ENCODE results near the gene RAB14.
A peak's percentile ranks its signal among the peaks of the same experiment; 100 is the strongest.

RAB14 gene

GRCh38 chr9:121235512-121235911 lies 33.8 kb upstream of the RAB14 start:
- peaks cover 3% of the 10 kb centered on the region for H3K4me1 ChIP-seq (ENCODE audit: control insufficient read depth, insufficient read depth, low read length)
- H3K27me3 ChIP-seq (ENCODE audit: control insufficient read depth, insufficient read depth, low read length, poor library complexity, severe bottlenecking), result no peaks in the 10 kb centered on the region
- 96 to 97% methylated on average over 5 of the region's 5 CpGs for WGBS, 2 experiments
- H3K9me3 ChIP-seq (ENCODE audit: control insufficient read depth, low read length), result no peaks in the 10 kb centered on the region
- no peak overlapping the region for H3K27ac ChIP-seq (ENCODE audit: insufficient read depth, low read depth, low read length, poor library complexity, severe bottlenecking)
- H3K4me3 ChIP-seq (ENCODE audit: insufficient read depth, low read depth, low read length), result no peak overlapping the region
- no peaks in the 10 kb centered on the region for H3K36me3 ChIP-seq (ENCODE audit: control insufficient read depth, insufficient read depth, low read length)

- no peaks in the 10 kb centered on the region for H3K9me3 ChIP-seq (ENCODE audit: control insufficient read depth, low read length)
- H3K36me3 ChIP-seq (ENCODE audit: control insufficient read depth, insufficient read depth, low read length), result no peaks in the 10 kb centered on the region
- no peaks in the 10 kb centered on the region for H3K27me3 ChIP-seq (ENCODE audit: control insufficient read depth, insufficient read depth, low read length, poor library complexity, severe bottlenecking)
- no peaks in the 10 kb centered on the region for H3K4me1 ChIP-seq (ENCODE audit: control insufficient read depth, insufficient read depth, low read length)
- 96 to 97% methylated on average over 5 of the region's 6 CpGs for WGBS, 2 experiments
- no peak overlapping the region for H3K4me3 ChIP-seq (ENCODE audit: insufficient read depth, low read depth, low read length)
- no peak overlapping the region for H3K27ac ChIP-seq (ENCODE audit: insufficient read depth, low read depth, low read length, poor library complexity, severe bottlenecking)
Observed at GRCh38 chr9:121234832-121235161, 33.1 kb upstream of the RAB14 start.

DNA sequence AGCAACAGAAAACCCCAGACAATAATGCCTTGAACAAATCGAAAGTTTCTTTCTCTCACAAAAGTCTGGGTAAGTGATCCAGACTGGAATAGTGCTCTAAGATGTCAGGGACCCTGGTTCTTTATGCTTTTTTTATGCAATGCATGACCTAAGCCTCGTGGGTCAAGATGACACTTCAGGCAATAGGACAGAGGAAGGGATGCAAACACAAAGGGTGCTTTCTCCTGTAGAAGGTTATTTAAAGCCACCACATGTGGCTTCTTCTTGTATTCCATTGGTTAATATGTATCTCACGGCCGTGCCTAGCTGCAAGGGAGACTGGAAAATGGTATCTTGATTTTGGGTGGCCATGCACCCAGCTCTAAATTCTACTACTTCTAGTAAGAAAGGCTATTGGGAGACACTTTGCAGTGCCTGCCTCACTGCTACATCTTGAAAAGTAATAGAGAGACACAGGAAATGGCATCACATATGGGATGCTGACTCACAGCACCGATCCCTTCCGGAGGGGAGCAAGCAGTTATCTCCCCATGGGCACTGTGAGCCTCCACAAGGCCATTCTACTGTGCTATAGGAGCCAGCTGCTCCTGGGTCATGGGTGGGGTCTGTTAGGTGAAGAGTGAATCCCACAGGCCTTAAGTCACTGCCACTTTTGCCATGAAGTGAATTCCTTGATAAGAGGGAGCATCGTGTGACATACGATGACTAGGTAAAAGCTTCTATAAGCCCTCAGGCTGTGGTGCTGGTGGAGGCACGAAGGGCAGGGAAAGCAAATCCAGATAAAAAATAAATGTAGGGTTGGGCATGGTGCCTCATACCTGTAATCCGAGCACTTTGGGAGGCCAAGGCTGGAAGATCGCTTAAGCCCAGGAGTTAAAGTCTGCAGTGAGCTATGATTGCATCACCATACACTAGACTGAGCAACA lies 32.5 kb upstream of the RAB14 start:
- H3K4me1 ChIP-seq (ENCODE audit: control insufficient read depth, insufficient read depth, low read length), result no peaks in the 10 kb centered on the region
- no peaks in the 10 kb centered on the region for H3K27me3 ChIP-seq (ENCODE audit: control insufficient read depth, insufficient read depth, low read length, poor library complexity, severe bottlenecking)
- H3K9me3 ChIP-seq (ENCODE audit: control insufficient read depth, low read length), result no peaks in the 10 kb centered on the region
- H3K4me3 ChIP-seq (ENCODE audit: insufficient read depth, low read depth, low read length), result no peak overlapping the region
- 91 to 94% methylated on average over 9 to 11 of the region's 11 CpGs for WGBS, 2 experiments
- no peak overlapping the region for H3K27ac ChIP-seq (ENCODE audit: insufficient read depth, low read depth, low read length, poor library complexity, severe bottlenecking)
- no peaks in the 10 kb centered on the region for H3K36me3 ChIP-seq (ENCODE audit: control insufficient read depth, insufficient read depth, low read length)

DNA sequence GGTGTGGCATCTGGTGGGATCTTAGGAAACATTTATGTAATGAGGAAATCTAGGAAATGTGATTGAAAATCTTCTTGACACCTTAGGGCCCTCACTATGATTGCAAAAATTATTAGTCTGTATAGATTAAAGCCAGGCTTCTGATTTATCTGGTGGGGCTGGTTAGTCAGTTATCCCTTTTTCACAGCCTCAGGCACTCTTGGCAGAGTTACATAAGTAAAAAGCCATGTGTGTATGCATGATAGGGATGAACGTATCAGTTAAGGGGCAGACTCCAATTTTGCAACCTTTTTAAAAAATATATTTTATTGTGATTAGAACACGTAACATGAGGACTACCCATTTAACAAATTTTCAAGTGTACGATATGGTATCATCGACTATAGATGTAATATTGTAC lies 30.6 kb upstream of the RAB14 start:
- WGBS, 2 experiments, result 97 to 100% methylated on average over 3 to 4 of the region's 4 CpGs
- no peaks in the 10 kb centered on the region for H3K9me3 ChIP-seq (ENCODE audit: control insufficient read depth, low read length)
- no peaks in the 10 kb centered on the region for H3K36me3 ChIP-seq (ENCODE audit: control insufficient read depth, insufficient read depth, low read length)
- H3K4me3 ChIP-seq (ENCODE audit: insufficient read depth, low read depth, low read length), result no peak overlapping the region
- no peaks in the 10 kb centered on the region for H3K4me1 ChIP-seq (ENCODE audit: control insufficient read depth, insufficient read depth, low read length)
- no peaks in the 10 kb centered on the region for H3K27me3 ChIP-seq (ENCODE audit: control insufficient read depth, insufficient read depth, low read length, poor library complexity, severe bottlenecking)
- H3K27ac ChIP-seq (ENCODE audit: insufficient read depth, low read depth, low read length, poor library complexity, severe bottlenecking), result no peak overlapping the region

- Histone ChIP-seq H3K36me3 (ENCODE audit: control insufficient read depth, insufficient read depth, low read length) (no peaks in the 10 kb centered on the region), H3K27me3 (ENCODE audit: control insufficient read depth, insufficient read depth, low read length, poor library complexity, severe bottlenecking) (no peaks in the 10 kb centered on the region), H3K4me1 (ENCODE audit: control insufficient read depth, insufficient read depth, low read length) (no peaks in the 10 kb centered on the region), H3K9me3 (ENCODE audit: control insufficient read depth, low read length) (no peaks in the 10 kb centered on the region), H3K27ac (ENCODE audit: insufficient read depth, low read depth, low read length, poor library complexity, severe bottlenecking) (no peak overlapping the region), H3K4me3 (ENCODE audit: insufficient read depth, low read depth, low read length) (no peak overlapping the region)
- WGBS, 2 experiments, result 95 to 96% methylated on average over 5 of the region's 5 CpGs
Observed at GRCh38 chr9:121230256-121230655, 28.6 kb upstream of the RAB14 start.

DNA sequence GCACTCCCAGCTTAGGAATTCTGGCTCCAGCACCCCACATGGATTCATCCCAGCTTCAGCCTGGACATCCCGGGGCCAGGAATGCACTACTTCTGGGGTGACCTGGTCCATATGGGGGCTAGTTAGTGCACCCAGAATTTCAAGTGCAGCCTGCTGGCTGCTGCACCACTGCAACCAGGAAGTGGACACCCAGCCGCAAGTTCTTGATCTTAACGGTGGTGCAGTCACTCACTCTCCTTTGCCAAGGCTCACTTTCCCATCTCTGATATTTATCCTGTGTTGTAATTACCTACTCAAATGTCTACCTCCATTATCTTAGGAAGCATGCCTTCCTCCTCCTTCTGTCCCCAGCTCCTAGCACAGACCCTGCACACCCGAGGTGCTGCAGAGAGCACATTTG lies 26.2 kb upstream of the RAB14 start:
- H3K36me3 ChIP-seq (ENCODE audit: control insufficient read depth, insufficient read depth, low read length), result no peaks in the 10 kb centered on the region
- H3K4me1 ChIP-seq (ENCODE audit: control insufficient read depth, insufficient read depth, low read length), result no peaks in the 10 kb centered on the region
- WGBS, 2 experiments, result 91 to 92% methylated on average over 4 of the region's 4 CpGs
- H3K27me3 ChIP-seq (ENCODE audit: control insufficient read depth, insufficient read depth, low read length, poor library complexity, severe bottlenecking), result no peaks in the 10 kb centered on the region
- no peak overlapping the region for H3K27ac ChIP-seq (ENCODE audit: insufficient read depth, low read depth, low read length, poor library complexity, severe bottlenecking)
- H3K4me3 ChIP-seq (ENCODE audit: insufficient read depth, low read depth, low read length), result no peak overlapping the region
- H3K9me3 ChIP-seq (ENCODE audit: control insufficient read depth, low read length), result no peaks in the 10 kb centered on the region

DNA sequence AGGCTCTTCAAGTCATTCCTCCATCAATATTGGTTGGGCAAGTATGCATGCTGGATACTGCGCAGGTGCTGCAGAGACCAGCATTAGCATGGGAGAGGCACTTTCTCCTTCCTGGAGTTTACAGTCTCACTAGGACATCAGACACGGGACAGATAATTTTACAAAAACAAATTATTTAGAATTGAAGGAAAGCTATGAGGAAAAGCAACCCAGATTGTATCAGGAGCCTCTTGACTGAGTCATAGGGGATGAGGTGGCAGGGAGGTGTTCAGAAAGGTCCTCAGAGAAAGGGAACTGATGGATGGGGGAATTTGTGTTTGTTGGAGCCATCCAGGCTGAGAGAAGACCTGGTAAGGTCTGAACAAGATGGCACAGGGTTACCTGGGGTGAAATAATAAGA lies 24.5 kb upstream of the RAB14 start:
- 94 to 100% methylated on average over 2 of the region's 2 CpGs for WGBS, 2 experiments
- Histone ChIP-seq H3K36me3 (ENCODE audit: control insufficient read depth, insufficient read depth, low read length) (no peaks in the 10 kb centered on the region), H3K27ac (ENCODE audit: insufficient read depth, low read depth, low read length, poor library complexity, severe bottlenecking) (no peak overlapping the region), H3K27me3 (ENCODE audit: control insufficient read depth, insufficient read depth, low read length, poor library complexity, severe bottlenecking) (no peaks in the 10 kb centered on the region), H3K9me3 (ENCODE audit: control insufficient read depth, low read length) (no peaks in the 10 kb centered on the region), H3K4me1 (ENCODE audit: control insufficient read depth, insufficient read depth, low read length) (peaks cover 6% of the 10 kb centered on the region), H3K4me3 (ENCODE audit: insufficient read depth, low read depth, low read length) (no peak overlapping the region)

DNA sequence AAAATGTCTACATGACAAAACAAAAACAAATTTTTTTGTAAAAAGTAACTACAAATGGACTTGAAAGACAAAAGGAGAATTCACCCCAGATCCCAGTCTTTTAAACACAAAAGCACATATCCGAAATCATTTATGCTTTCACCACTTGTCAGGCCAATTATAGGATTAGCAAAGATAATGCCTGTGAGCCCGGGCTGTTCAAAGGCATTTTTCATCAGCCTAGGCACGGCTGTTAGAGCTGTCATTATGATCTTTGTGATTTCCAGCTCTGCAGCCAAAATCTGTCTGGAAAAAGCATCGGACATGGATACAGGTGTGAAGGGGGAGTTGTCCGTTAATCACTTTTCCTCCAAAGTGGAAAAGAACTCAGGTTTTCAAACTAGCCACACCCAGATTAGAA lies 23.6 kb upstream of the RAB14 start:
- Histone ChIP-seq H3K36me3 (ENCODE audit: control insufficient read depth, insufficient read depth, low read length) (no peaks in the 10 kb centered on the region), H3K9me3 (ENCODE audit: control insufficient read depth, low read length) (no peaks in the 10 kb centered on the region)
- 72 to 85% methylated on average over 5 of the region's 5 CpGs for WGBS, 2 experiments

DNA sequence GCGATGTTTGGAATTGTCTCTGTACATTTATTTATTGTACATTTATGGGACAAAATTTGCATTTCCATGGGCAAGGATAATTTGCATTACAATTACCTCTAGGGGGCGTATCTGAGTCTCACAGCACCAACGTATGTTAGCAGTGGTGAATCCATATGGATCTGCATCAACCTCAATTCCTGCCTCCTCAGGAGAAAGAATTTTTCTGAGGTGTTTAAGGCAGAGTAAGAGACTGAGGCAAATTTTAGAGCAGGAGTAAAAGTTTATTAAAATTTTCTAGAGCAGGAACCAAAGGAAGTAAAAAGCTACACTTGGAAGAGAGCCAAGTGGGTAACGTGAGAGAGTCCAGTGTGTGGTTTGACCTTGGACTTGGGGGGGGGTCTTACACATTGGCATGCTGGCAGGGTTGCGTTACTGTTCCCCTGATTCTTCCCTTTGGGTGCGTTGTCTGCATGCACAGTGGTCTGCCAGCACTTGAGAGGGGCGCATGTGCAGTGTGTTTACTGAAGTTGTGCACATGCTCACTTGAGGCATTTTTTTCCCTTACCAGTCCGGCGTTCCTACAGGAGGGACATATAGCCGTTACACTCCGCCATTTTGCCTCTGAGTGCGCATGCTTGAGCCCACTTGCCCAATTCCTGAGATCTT lies 21.0 kb upstream of the RAB14 start:
- WGBS, 2 experiments, result 81% methylated on average over 11 to 12 of the region's 12 CpGs
- Histone ChIP-seq H3K27me3 (ENCODE audit: control insufficient read depth, insufficient read depth, low read length, poor library complexity, severe bottlenecking) (no peaks in the 10 kb centered on the region), H3K4me3 (ENCODE audit: insufficient read depth, low read depth, low read length) (no peak overlapping the region), H3K4me1 (ENCODE audit: control insufficient read depth, insufficient read depth, low read length) (peaks cover 16% of the 10 kb centered on the region), H3K36me3 (ENCODE audit: control insufficient read depth, insufficient read depth, low read length) (no peaks in the 10 kb centered on the region), H3K9me3 (ENCODE audit: control insufficient read depth, low read length) (no peaks in the 10 kb centered on the region), H3K27ac (ENCODE audit: insufficient read depth, low read depth, low read length, poor library complexity, severe bottlenecking) (no peak overlapping the region)

More for the DNA sequence above, 23.6 kb upstream of the RAB14 start:
- Histone ChIP-seq H3K27me3 (ENCODE audit: control insufficient read depth, insufficient read depth, low read length, poor library complexity, severe bottlenecking) (no peaks in the 10 kb centered on the region), H3K4me1 (ENCODE audit: control insufficient read depth, insufficient read depth, low read length) (peaks cover 16% of the 10 kb centered on the region), H3K27ac (ENCODE audit: insufficient read depth, low read depth, low read length, poor library complexity, severe bottlenecking) (no peak overlapping the region), H3K4me3 (ENCODE audit: insufficient read depth, low read depth, low read length) (no peak overlapping the region)

- Histone ChIP-seq H3K36me3 (ENCODE audit: control insufficient read depth, insufficient read depth, low read length) (no peaks in the 10 kb centered on the region), H3K4me1 (ENCODE audit: control insufficient read depth, insufficient read depth, low read length) (peaks cover 16% of the 10 kb centered on the region), H3K9me3 (ENCODE audit: control insufficient read depth, low read length) (no peaks in the 10 kb centered on the region), H3K4me3 (ENCODE audit: insufficient read depth, low read depth, low read length) (no peak overlapping the region), H3K27me3 (ENCODE audit: control insufficient read depth, insufficient read depth, low read length, poor library complexity, severe bottlenecking) (no peaks in the 10 kb centered on the region), H3K27ac (ENCODE audit: insufficient read depth, low read depth, low read length, poor library complexity, severe bottlenecking) (peak overlapping the region; percentile 36)
- 69 to 75% methylated on average over 2 of the region's 2 CpGs for WGBS, 2 experiments
Observed at GRCh38 chr9:121221664-121222055, 20.0 kb upstream of the RAB14 start.

Data from ectodermal cell (in vitro differentiated cells).